ENCODE data around the gene FAAP24.

GRCh38 chr19:32997716-32998355 is 25.8 kb downstream of the FAAP24 start:
- TF ChIP-seq POLR2A (IDR thresholded peaks at IDR 0.05; ENCODE audit: low read length) (no peak), GATA1 (IDR thresholded peaks at IDR 0.05; ENCODE audit: low read depth, low read length) (no peak)
